ENCODE results near the gene MLLT10. TPM values are rescaled to one million over a fixed set of nuclear protein-coding genes. Genes with fewer than 3 reads are reported as not detected.
A peak's percentile ranks its signal among the peaks of the same experiment; 100 is the strongest.

Gene MLLT10
- total RNA-seq, 2 donors from 2014 or later = 55.8 to 62.9 TPM

DNA sequence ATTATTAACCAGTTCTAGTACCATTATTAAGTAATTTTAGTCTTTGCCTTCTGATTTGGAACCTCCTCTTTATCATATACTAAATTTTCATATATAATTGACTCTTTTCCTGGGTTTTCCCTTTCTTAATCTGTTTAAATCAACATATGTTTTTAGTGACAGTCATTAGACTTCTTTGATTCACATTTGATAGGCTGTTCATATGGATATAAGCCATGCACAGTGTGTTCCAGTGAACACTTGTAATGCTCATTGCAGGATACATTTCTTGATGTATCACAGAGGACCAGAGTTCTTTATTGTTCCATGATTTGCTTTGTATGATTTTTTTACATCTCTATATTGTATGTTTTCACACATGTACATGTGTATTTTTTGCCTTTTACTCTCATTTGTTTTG, 114.0 kb downstream of the MLLT10 start:
- H3K27me3 Mint-ChIP-seq (ENCODE audit: insufficient read depth) = no peaks in the 10 kb centered on the region

DNA sequence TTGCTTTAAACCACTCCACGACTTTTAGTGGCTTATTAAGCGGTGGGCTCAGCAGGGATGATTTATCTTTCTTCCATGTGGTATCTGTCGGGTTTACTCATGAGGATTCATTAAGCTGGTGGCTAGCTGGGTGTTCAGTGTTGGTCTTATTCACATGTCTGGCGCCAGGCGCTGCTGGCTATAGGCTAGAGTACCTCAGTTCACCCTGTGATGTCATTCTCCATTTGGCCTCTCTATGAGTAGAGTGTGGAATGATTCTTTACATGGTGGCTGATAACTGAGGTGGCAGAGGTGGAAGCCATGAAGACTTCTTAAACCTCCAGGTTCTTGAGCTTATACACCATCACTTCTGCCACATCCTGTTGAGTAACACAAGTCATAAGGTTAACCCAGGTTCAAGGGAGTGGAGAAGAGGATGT, 115.4 kb downstream of the MLLT10 start:
- WGBS, 2 experiments (ENCODE audit: insufficient coverage in 1 of 2, insufficient read length in 1 of 2) = 91 to 94% methylated on average over 3 to 5 of the region's 5 CpGs
- H3K36me3 Mint-ChIP-seq (ENCODE audit: low read depth) = peaks cover 30% of the 10 kb centered on the region
- peaks cover 6% of the 10 kb centered on the region for H3K4me1 ChIP-seq (ENCODE audit: control insufficient read depth, insufficient read depth, low read length)
- H3K9me3 Mint-ChIP-seq = no peaks in the 10 kb centered on the region
- H3K9ac ChIP-seq (ENCODE audit: extremely low read depth, low read length, poor library complexity, severe bottlenecking) = no peak overlapping the region
- peak overlapping the region; percentile 40 for H3K27ac Mint-ChIP-seq
- H3K4me3 ChIP-seq (ENCODE audit: low read length) = peak overlapping the region; percentile 9
- peaks cover 14% of the 10 kb centered on the region for H3K4me1 Mint-ChIP-seq
- H3K27me3 ChIP-seq (ENCODE audit: control insufficient read depth, insufficient read depth, low read length, poor library complexity, severe bottlenecking) = no peaks in the 10 kb centered on the region
- TF ChIP-seq, protein P1, sequence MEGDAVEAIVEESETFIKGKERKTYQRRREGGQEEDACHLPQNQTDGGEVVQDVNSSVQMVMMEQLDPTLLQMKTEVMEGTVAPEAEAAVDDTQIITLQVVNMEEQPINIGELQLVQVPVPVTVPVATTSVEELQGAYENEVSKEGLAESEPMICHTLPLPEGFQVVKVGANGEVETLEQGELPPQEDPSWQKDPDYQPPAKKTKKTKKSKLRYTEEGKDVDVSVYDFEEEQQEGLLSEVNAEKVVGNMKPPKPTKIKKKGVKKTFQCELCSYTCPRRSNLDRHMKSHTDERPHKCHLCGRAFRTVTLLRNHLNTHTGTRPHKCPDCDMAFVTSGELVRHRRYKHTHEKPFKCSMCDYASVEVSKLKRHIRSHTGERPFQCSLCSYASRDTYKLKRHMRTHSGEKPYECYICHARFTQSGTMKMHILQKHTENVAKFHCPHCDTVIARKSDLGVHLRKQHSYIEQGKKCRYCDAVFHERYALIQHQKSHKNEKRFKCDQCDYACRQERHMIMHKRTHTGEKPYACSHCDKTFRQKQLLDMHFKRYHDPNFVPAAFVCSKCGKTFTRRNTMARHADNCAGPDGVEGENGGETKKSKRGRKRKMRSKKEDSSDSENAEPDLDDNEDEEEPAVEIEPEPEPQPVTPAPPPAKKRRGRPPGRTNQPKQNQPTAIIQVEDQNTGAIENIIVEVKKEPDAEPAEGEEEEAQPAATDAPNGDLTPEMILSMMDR (conservative IDR thresholded peaks at IDR 0.05) = no peak
- no peaks in the 10 kb centered on the region for H3K9me3 ChIP-seq (ENCODE audit: control insufficient read depth, low read length)
- DNase-seq = no peak
- H3K36me3 ChIP-seq (ENCODE audit: control insufficient read depth, insufficient read depth, low read length) = peaks cover 71% of the 10 kb centered on the region
- H3K27ac ChIP-seq (ENCODE audit: low read depth, low read length) = no peak overlapping the region
- no peak overlapping the region for H3K4me3 Mint-ChIP-seq
- no peaks in the 10 kb centered on the region for H3K27me3 Mint-ChIP-seq (ENCODE audit: insufficient read depth)

More for the DNA sequence above, 114.0 kb downstream of the MLLT10 start:
- no peaks in the 10 kb centered on the region for H3K27me3 ChIP-seq (ENCODE audit: control insufficient read depth, insufficient read depth, low read length, poor library complexity, severe bottlenecking)
- Mint-ChIP-seq H3K9me3 (no peaks in the 10 kb centered on the region), H3K27ac (peak overlapping the region; percentile 59), H3K4me1 (peaks cover 14% of the 10 kb centered on the region), H3K4me3 (no peak overlapping the region), H3K36me3 (ENCODE audit: low read depth) (peaks cover 30% of the 10 kb centered on the region)
- peaks cover 6% of the 10 kb centered on the region for H3K4me1 ChIP-seq (ENCODE audit: control insufficient read depth, insufficient read depth, low read length)
- DNase-seq = no peak
- H3K9ac ChIP-seq (ENCODE audit: extremely low read depth, low read length, poor library complexity, severe bottlenecking) = no peak overlapping the region
- TF ChIP-seq, protein P1 (conservative IDR thresholded peaks at IDR 0.05) = no peak
- H3K9me3 ChIP-seq (ENCODE audit: control insufficient read depth, low read length) = no peaks in the 10 kb centered on the region
- no peak overlapping the region for H3K4me3 ChIP-seq (ENCODE audit: low read length)
- peaks cover 60% of the 10 kb centered on the region for H3K36me3 ChIP-seq (ENCODE audit: control insufficient read depth, insufficient read depth, low read length)
- H3K27ac ChIP-seq (ENCODE audit: low read depth, low read length) = no peak overlapping the region

DNA sequence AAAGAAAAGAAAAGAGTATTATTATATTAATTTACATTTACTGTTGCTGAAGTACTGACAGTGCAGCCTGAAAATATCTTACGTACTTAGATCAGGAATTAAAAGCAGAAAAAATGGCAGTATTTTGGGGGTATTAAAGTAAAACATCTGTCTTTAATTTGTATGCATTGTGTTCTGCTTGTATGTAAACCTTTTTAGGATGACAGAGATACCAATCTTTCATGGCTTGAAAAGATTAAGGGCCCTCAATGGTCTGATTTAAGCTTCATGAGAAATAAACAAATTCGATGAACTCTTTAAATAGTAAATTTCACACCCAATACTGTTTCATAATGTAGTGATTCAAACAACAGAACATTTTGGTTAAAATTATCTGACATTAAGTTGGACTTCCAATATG, 116.3 kb downstream of the MLLT10 start:
- no peaks in the 10 kb centered on the region for H3K27me3 ChIP-seq (ENCODE audit: control insufficient read depth, insufficient read depth, low read length, poor library complexity, severe bottlenecking)
- Mint-ChIP-seq H3K27ac (no peak overlapping the region), H3K9me3 (no peaks in the 10 kb centered on the region), H3K36me3 (ENCODE audit: low read depth) (peaks cover 30% of the 10 kb centered on the region), H3K4me1 (peaks cover 14% of the 10 kb centered on the region), H3K27me3 (ENCODE audit: insufficient read depth) (no peaks in the 10 kb centered on the region), H3K4me3 (no peak overlapping the region)
- H3K4me1 ChIP-seq (ENCODE audit: control insufficient read depth, insufficient read depth, low read length) = peaks cover 6% of the 10 kb centered on the region
- H3K36me3 ChIP-seq (ENCODE audit: control insufficient read depth, insufficient read depth, low read length) = peaks cover 67% of the 10 kb centered on the region
- H3K9ac ChIP-seq (ENCODE audit: extremely low read depth, low read length, poor library complexity, severe bottlenecking) = no peak overlapping the region
- no peak for DNase-seq
- no peak overlapping the region for H3K27ac ChIP-seq (ENCODE audit: low read depth, low read length)
- H3K9me3 ChIP-seq (ENCODE audit: control insufficient read depth, low read length) = no peaks in the 10 kb centered on the region
- no peak overlapping the region for H3K4me3 ChIP-seq (ENCODE audit: low read length)
- TF ChIP-seq, protein P1 (conservative IDR thresholded peaks at IDR 0.05) = no peak
- 100% methylated on average over 2 of the region's 2 CpGs; no CpG with 5 or more reads in 1 of the 2 experiments for WGBS, 2 experiments (ENCODE audit: insufficient coverage in 1 of 2, insufficient read length in 1 of 2)
